ENCODE data around the gene ANP32E. TPM values are rescaled to one million over a fixed set of nuclear protein-coding genes. Genes with fewer than 3 reads are reported as not detected.

The ANP32E gene
- total and polyA plus RNA-seq, 9 of the 15 experiments (the other 6 are each of a cell fraction or from before 2014, with no cell fraction given), result 60.4 to 197 (median 104) TPM

GRCh38 chr1:150234566-150235293, 1.2 kb downstream of the ANP32E start (continued):
- no peak for TF ChIP-seq BCLAF1 (IDR thresholded peaks at IDR 0.05; ENCODE audit: borderline replicate concordance in 1 of 2, control insufficient read depth in 1 of 2, low read depth in 2 of 2, low read length in 1 of 2)
- no peak for TF ChIP-seq ZNF143 (CRISPR knock-in tag; IDR thresholded peaks at IDR 0.05)
- no peak for TF ChIP-seq TRIM28 (IDR thresholded peaks at IDR 0.05)
- no peak for TF ChIP-seq NELFE (IDR thresholded peaks at IDR 0.05; ENCODE audit: insufficient read depth, insufficient read length)
- peak; percentile 84 for TF ChIP-seq CREM (IDR thresholded peaks at IDR 0.05; ENCODE audit: low read depth)
- TF ChIP-seq SAP30 (IDR thresholded peaks at IDR 0.05; ENCODE audit: borderline replicate concordance, insufficient read depth, low read depth, low read length, poor library complexity, severe bottlenecking), result no peak
- TF ChIP-seq DIDO1 (tag; IDR thresholded peaks at IDR 0.05; ENCODE audit: low read depth), result no peak
- no peak; the same call in 1 of the 2 replicates for TF ChIP-seq GTF2E2 (tag; IDR thresholded peaks at IDR 0.05)
- no peak for TF ChIP-seq ZNF75A (CRISPR knock-in tag; IDR thresholded peaks at IDR 0.05)
- TF ChIP-seq ZNF263 (CRISPR knock-in tag; IDR thresholded peaks at IDR 0.05; ENCODE audit: borderline replicate concordance), result no peak; the same call in 1 of the 2 replicates
- TF ChIP-seq HBP1 (CRISPR knock-in tag; IDR thresholded peaks at IDR 0.05), result no peak
- peak; percentile 72; the same call in 1 of the 2 replicates for TF ChIP-seq CREB1 (IDR thresholded peaks at IDR 0.05)
- TF ChIP-seq CREB1 (CRISPR knock-in tag; IDR thresholded peaks at IDR 0.05), result peak; percentile 77
- TF ChIP-seq BRD4 (IDR thresholded peaks at IDR 0.05), result no peak; the same call in 1 of the 2 replicates
- TF ChIP-seq KLF6 (CRISPR knock-in tag; IDR thresholded peaks at IDR 0.05; ENCODE audit: borderline replicate concordance), result no peak
- TF ChIP-seq BDP1 (IDR thresholded peaks at IDR 0.05; ENCODE audit: insufficient read depth, insufficient read length), result no peak
- no peak for TF ChIP-seq HMBOX1 (IDR thresholded peaks at IDR 0.05)
- no peak for TF ChIP-seq RFX7 (CRISPR knock-in tag; IDR thresholded peaks at IDR 0.05)
- no peak for TF ChIP-seq DEAF1 (CRISPR knock-in tag; IDR thresholded peaks at IDR 0.05)
- no peak for TF ChIP-seq FOXM1 (IDR thresholded peaks at IDR 0.05; ENCODE audit: low read depth)
- 0 out of 2 replicates have a peak, but pooled peaks have one; percentile 30 for TF ChIP-seq FOXM1 (CRISPR knock-in tag; IDR thresholded peaks at IDR 0.05; ENCODE audit: low read depth)
- no peak for TF ChIP-seq SMC3 (conservative IDR thresholded peaks at IDR 0.05; ENCODE audit: insufficient read depth, low read depth, low read length)

Measured in K562 (cell line).